Measurements from ENCODE around the gene HYAL3. TPM values are rescaled to one million over a fixed set of nuclear protein-coding genes. Genes with fewer than 3 reads are reported as not detected.
"Not testable (repeated sequence)": the region's sequence is repeated elsewhere in the genome, so short reads cannot be mapped to it uniquely, and the experiment has no call there.

The HYAL3 gene
- total RNA-seq, 1 donor from 2014 or later, result 2.9 TPM

DNA sequence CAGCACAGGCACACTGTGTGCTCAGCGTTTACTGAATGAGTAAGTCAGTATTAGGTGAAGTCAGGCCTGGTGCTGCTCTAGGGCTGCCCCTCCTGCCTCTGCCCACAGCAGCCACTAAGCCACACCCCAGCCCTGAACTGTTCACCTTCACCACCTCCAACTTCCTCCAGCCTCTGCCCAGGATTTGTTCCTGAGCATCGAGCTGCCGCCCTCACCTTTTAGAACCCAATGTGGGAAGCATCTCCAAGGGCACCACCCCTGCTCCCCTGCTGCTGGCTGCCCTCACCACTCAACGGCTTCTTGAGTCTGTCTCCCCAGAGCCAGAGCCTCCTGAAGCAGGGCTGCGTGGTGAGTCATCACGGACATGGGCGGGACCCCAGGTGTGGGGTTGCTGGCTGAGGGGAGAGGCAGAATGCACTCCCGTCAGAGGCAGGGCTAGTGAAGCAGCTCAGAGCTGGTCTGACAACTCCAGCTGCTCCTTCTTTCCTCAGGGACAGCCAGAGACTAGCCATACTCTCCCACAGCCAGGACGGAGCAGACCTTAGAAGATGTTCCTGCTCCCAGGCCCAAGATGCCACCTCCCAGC is 17.5 kb upstream of the HYAL3 start:
- DNase-seq (ENCODE audit: low spot score) (no peak), ATAC-seq (no peak)

DNA sequence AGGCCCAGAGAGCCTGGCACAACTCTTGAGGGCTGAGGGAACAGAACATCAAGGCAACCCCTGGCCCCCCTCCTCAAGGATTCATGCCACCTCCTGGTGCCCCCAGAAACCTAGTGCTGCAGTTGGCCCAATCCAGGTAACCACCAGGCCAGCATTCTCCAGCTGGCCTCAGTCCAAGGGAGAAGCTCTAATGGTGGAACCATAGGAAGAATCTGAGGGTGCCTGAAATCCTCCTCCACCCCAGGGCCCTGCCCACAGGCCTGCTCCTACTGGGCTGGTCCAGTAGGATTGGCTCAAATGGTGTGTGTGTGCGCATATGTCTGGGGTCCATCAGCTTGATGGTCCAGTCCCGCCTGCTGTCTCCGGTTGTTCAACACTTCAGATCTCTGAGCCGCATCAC is 15.6 kb upstream of the HYAL3 start:
- ATAC-seq (peak; percentile 5), DNase-seq (ENCODE audit: low spot score) (no peak)

DNA sequence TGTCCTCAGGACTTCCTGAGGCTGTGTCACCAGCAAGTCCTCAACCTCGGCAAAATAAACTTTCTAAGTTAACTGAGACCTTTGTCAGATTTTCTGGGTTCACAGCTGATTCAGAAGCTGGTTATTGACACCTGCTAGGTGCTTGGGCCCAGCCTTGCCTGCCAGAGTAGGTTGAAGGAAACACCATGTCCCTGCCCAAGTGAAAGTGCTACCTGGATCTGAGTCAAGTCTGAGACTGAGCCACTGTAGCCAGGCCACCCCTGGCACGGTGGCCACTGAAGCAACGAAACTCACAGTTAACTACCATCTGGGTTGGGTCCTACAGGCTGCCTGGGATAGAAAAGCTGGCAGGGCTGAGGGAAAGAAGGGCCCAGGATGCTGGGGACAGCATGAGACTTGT is 15.1 kb upstream of the HYAL3 start:
- DNase-seq (ENCODE audit: low spot score) (no peak), ATAC-seq (peak; percentile 66)

DNA sequence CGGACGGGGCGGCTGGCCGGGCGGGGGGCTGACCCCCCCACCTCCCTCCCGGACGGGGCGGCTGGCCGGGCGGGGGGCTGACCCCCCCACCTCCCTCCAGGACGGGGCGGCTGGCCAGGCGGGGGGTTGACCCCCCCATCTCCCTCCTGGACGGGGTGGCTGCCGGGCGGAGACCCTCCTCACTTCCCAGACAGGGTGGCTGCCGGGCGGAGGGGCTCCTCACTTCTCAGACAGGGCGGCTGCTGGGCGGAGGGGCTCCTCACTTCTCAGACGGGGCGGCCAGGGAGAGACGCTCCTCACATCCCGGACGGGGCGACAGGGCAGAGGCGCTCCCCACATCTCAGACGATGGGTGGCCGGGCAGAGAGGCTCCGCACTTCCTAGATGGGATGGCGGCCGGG is 12.8 kb upstream of the HYAL3 start:
- not testable (repeated sequence) for ATAC-seq; DNase-seq (ENCODE audit: low spot score)

DNA sequence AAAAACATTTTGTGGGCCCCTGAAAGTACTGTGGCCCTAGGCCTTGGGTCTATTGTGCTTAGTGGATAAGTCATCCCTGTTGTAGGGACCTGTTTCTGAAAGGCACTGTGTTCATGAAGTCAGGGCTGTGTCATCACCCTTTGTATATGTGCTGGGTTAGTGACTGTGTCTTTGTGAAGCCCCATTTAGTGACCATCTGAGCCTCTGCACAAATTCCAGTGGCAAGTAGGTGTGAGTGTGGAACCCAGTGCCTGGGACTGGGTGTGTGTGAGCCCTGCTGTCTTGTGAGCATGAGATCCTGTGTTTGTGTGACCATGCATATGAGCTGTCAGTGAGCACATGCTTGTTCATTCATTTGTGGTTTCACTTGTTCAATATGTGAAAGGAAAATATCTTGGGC is 5.4 kb upstream of the HYAL3 start:
- ATAC-seq, result no peak

DNA sequence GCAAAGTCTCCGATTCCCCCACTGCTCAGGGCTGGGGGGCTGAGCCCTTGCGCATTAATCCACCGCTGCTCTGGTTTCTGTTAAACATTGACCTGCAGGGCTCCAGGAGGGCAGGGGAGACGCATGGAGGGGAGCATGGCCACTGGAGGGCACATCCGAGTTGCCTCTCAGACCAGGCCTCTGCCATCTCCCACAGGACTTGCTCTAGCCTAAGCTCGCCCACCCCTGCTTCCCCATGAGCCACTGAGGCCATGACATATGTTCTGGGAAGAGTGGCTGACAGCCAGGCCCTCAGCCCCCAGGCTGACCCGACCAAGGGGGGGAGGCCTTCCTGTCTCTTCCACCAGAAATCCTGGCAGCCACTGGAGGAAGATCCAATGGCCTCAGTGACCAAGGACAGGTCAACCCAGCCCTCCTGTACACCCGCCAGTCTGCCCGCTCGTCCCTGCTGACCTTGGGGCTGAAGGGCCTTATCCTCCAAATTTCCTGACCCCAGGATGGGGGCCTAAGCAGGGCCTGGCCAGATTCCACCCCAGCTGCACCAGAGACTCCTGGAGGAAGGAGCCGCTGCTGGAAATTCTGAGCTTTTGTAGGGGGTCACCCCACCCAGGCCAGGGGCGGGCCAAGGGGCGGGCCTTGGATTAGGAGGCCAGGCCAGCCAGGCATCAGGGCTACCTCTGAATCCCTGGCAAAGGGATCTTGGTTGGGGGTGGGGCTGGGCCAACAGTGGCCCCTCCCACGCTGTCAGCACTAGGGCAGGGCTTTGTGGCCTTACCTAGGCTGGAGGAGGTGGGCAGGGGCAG is 4.0 kb upstream of the HYAL3 start, which contains the start of gene HYAL1:
Gene HYAL1, minus strand, starts transcription at position 562 of the 803 bp plus-strand sequence. CDS start 618 bp downstream, outside the sequence.
- ATAC-seq (peak; percentile 64), DNase-seq (ENCODE audit: low spot score) (peak; percentile 97)

More for the DNA sequence above, 5.4 kb upstream of the HYAL3 start:
- no peak for DNase-seq (ENCODE audit: low spot score)

DNA sequence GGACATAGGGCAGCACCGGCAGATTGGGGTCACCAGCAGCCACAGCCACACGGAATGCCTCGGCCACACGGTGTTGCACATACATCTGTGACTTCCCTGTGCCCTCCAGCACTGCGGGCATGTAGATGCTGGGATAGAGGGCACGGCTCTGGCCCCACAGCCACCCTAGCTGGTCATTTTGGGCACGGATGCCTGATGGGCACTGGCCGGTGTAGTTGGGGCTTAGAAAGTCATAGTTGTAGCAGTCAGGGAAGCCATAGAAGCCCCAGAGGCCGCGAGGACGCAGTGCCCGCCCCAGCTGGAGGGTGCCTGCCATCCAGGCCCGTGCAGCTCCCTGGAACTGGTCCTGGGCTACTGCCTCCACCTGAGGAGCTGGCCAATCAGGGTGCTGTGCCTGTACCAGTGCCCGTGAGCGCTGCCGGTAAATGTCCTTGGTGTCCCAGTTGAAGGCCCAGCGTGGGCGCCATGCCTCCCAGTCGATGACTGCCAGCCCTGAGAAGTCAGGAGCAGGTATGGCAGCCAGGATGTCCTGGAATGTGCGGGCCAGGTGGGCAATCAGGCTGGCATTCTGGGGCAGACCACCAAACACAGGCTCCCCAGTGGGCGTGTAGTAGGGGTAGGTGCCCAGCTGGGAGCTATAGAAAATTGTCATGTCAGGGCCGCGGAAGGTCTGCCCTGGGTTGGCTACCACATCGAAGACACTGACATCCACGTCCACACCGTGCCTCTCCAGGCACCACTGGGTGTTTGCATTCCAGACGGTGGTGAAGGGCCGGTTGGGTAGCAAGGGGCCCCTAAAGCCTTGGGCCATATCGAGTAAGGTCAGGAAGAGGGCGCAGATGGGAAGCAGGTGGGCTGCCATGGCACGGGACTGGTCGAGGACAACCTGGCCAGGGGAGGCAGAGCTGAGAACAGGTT is 3.1 kb upstream of the HYAL3 start:
- DNase-seq (ENCODE audit: low spot score) (peak; percentile 90), ATAC-seq (peak; percentile 45)

DNA sequence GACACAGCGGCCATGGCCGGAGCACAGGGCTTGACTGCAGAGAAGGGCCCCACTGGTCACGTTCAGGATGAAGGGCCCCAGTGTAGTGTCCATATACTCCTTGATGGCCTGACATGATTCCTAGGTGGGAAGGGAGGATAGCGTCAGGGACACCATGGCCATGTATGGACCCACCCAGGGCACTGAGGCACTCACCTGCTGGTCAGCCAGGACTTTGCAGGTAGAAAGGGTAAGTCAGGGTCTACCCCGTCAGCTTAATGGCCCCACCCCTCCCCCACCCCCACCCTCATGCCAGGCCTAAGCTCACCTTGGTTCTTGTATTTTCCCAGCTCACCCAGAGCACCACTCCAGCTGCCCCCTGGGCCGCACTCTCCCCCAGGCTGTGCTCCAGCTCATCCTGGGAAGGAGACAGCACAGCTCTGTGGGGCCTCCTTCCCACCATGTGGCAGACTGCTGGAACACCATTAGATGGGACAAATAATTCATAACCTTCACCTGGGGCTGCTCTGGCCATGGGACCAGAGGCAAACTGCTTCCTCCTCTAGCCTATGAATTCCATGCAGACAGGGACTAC is 1.6 kb upstream of the HYAL3 start:
- DNase-seq (ENCODE audit: low spot score) (no peak), ATAC-seq (no peak)

DNA sequence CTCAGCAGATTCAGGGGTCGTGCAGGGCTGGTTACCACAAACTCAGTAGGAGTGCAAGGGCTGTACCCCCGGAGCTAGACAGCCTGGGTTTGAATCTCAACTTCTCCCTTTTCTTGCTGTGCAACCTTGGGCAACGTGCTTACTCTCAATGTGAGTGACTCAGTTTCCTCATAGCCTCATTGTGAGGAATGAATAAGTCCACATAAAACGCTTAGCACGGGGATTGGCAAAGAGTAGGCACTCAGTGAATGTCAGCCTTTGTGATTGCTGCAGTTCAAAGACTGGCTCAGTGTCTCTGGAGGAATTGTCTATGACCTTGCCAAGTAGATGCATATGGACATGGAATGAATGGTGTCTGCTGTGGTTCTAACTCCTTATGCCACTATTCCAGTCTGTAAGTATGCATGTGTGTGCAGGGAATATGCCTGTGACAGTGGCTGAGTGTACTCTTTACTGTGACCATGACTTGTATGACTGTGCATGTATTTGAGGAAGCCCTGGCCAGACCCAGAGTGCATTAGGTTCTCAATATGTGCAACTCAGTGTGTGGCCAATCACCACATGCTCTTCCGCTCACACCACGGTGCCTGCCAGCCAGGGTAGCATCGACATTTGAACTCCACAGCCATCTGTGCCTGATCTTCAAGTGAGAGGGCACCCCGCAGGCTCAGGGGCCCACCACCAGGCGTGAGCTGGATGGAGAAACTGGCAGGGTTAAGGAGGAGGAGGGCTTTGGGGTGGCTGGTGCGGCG is 900 bp upstream of the HYAL3 start:
- peak; percentile 59 for DNase-seq (ENCODE audit: low spot score)
- ATAC-seq, result no peak

DNA sequence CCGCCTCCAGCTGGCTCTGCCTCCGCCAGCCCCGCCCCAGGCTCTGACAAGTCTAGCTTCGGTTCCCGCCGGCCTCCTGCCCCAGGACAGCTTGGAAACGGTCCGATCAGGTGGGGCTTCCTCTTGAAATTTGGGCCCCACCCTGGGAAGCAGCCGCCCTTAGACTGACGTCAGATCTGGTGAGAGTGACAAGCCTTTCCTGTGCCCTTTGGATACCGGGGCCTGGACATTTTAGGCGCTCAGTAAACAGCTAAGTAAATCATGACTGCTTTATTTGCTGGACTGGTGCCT is 378 bp upstream of the HYAL3 start:
- DNase-seq (ENCODE audit: low spot score) (no peak), ATAC-seq (no peak)

DNA sequence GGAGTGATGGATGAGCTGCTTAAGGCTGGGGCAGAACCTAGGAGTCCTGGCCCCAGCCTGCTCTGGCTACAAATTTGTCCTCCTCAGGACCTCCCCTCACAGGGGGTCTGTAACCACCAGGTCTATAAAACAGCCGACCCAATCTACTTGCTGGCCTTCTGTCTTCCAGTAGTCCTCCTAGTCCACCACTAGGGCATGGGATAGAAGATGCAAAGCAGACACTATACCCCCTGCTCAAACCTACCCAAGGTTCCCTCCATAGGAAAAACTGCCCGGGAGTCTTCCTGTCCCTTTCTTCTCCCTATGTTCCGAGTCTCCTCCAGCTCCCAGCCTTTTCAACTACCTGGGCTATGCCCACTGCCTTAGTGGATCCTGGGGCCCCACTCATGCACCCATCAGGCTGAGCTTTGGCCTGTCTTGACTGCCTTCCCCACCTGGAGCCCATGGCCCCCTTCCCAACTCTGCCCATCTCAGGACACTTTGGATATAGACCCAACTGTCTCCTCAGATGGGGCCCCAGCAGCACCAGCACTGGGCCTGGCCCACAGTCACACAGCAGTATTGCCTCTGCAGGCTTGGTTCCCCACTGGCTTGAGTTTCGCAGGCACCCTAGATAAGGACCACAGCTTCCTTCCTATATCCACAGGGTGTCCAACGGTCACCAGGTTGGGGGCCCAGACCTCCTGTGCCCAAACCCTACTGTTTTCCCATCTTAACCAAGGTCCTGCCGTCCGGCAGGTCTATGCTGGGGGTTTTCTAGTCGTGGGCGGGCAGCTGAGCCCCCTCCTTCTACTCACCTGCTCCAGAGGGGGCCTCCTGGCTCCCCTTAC is 1.1 kb downstream of the HYAL3 start:
- no peak for ATAC-seq
- peak; percentile 55 for DNase-seq (ENCODE audit: low spot score)

DNA sequence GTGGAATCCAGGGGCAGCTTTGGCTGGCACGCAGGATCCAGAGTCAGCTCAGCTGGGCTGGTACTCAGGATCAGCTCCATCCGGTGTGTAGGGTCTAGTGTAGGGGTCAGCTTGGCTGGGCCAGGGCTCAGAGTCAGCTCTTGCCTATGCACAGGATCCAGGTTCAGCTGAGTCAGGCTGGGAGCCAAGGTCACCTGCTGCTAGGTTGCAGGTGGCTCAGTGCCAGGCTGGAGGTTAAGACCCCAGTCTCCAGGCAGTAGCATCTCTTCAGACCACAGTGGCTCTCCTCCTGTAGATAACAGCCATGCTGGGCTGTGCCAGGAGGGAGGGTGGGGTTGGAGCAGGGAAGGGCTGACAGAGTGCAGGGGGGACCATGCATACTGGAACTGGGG is 1.8 kb downstream of the HYAL3 start:
- DNase-seq (ENCODE audit: low spot score), result peak; percentile 61
- no peak for ATAC-seq

DNA sequence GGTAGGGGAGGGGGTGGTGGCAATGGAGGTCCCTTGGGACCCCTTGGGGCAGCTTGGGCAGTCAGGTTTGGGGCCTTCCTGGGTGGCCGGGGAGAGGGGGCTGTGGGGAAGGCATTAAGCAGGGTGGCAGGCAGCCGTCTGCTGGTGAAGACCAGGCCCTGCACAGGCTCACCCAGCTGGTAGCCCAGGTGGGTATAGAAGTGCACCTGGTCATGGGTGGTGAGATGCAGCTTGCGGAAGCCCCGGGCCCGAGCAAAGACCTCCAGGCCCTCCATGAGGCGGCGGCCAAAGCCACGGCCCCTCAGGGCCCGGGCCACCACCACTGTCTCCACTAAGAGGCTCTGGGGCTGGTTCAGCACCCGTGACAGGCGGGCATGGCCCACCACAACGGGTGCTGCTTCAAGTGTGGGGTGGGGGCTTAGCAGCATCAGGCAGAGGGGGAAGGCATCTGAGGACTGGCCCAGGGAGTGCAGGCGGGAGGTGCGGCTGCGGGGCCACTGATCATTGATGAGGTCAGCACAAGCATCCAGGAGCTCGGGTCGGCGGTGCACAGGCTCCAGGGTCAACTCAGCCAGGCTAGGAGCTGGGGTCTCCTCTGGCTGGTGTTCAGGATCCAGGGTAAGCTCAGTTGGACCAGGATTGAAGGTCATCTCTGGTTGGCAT is 2.4 kb downstream of the HYAL3 start:
- DNase-seq (ENCODE audit: low spot score) (peak; percentile 49), ATAC-seq (no peak)

DNA sequence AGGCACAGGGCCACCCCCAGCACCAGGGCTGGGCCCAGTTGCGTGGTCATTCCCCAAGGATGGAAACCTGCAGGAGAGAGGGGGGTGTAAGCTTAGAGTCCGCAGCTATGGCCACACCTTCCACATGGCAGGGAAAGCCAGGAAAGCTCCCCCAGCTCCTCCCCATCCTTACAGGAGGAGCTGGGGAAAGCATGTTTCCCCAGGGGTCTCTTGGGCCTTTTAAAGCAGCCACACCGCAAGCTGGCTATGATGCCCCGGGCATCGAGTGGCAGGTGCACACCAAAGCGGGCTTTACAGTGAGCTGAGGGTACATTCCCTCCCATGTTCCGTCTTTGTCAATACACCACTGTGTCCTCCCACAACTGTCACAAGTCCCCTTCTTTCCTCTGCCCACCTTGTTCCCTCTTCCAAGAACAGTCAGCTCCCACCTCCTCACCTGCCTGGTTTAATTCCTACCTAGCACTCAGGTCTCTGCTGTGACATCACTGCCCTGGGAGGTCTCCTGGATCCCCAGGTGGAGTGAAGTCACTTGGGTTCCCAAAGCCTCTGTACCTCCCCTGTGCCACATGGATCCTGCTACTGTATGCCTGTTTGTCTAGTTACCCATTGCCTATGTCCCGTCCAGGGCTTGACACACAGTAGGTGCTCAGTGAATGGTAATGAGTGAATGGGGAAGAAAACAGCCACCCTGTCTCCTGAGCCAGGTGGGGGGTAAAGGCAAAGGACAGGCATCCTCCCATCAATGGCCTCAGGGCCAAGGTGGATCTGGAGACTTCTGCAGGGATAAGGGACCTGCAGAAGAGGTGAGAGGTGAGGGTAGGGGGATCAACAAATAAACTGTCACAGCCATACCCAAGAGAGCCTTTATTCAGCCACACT is 3.4 kb downstream of the HYAL3 start:
- ATAC-seq, result no peak

DNA sequence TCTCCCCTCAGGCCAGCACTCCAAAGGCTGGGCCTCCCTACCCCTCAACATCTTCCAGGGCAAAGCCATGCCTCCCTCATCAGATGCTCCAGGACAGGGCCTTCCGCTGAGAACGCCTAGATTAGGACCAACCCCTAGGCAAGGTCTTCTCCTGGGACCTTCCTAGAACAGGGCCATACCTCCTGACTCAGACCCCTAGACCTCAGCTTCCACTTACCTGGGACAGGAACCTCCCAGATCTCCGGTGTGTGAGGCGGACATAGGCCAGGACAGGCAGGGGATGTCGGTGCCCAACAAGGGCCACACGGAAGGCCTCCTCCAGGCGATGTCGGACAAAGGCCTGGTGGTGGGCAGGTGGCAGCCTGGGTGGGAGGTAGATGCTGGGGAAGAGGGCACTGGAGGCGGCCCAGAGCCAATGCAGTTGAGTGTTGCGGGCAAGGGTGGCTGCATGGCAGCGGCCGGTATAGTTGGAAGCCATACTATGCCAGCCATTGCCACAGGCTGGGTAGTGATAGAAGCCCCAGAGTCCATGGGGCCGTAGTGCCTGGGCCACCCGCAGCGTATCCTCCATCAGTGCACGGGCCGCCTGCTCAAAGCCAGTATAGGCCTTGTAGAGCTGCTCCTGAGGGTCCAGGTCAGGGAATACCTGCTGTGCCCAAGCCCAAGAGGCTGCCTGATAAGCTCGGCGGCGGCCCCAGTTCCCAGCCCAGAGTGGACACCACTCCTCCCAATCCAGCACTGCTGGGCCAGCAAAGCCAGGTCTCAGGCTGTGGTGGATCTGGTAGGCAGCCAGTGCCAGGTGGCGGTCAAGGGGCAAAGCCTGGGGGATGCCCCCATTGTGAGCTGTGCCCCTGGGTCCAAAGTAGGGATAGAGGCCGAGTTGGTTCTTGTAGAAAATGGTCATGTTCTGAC is 4.5 kb downstream of the HYAL3 start:
- ATAC-seq (no peak), DNase-seq (ENCODE audit: low spot score) (no peak)

More for the DNA sequence above, 3.4 kb downstream of the HYAL3 start:
- DNase-seq (ENCODE audit: low spot score), result no peak

DNA sequence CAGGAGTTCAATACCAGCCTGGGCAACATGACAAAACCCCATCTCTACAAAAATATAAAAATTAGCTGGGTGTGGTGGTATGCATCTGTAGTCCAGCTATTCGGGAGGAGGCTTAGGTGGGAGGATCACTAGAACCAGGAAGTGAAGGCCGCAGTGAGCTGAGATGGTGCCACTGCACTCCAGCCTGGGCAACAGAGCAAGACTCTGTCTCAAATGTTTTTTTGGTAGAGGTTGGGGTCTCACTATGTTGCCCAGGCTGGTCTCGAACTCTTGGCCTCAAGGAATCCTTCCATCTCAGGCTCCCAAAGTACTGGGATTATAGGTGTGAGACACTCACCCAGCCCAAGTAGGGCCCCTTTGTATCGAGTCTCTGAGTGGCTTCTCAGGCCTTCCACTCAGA is 5.1 kb downstream of the HYAL3 start:
- ATAC-seq, result no peak
- no peak for DNase-seq (ENCODE audit: low spot score)

Measured in left lobe of liver (tissue), 2 donors.